HepG2 (cell line): ENCODE measurements around the gene NOCT. TPM values are rescaled to one million over a fixed set of nuclear protein-coding genes. Genes with fewer than 3 reads are reported as not detected.
A peak's percentile ranks its signal among the peaks of the same experiment; 100 is the strongest.

Experiments used
- BCL6 ChIP-seq: IDR thresholded peaks from 2 replicates; pipeline ENCODE4 v1.6.1; 2016; ENCODE audit warnings: missing genetic modification reagents, missing compliant biosample characterization
- KLF9 ChIP-seq: IDR thresholded peaks from 2 replicates; pipeline ENCODE4 v1.6.1; 2016; ENCODE audit warnings: low read depth
- RAD51 ChIP-seq: fragments of 450-650 bp; IDR thresholded peaks from 2 replicates; pipeline ENCODE4 v1.6.1; 2016; ENCODE audit warnings: borderline replicate concordance
- SP140L ChIP-seq: sonication (generic); formaldehyde crosslinking; IDR thresholded peaks from 2 replicates; pipeline ENCODE4 v1.4.0; 2020; ENCODE audit warnings: missing genetic modification reagents, borderline replicate concordance
- SP4 ChIP-seq: sonication (generic); formaldehyde crosslinking; IDR thresholded peaks from 2 replicates; pipeline ENCODE4 v1.8.1; 2023; ENCODE audit warnings: mild to moderate bottlenecking, missing genetic modification reagents
- TEAD3 ChIP-seq: optimal IDR thresholded peaks from 2 replicates; pipeline ENCODE3; 2016; ENCODE audit warnings: borderline replicate concordance
- ZFP36L1 ChIP-seq: sonication (generic); formaldehyde crosslinking; IDR thresholded peaks from 2 replicates; pipeline ENCODE4 v1.8.0; 2022; ENCODE audit warnings: mild to moderate bottlenecking, missing genetic modification reagents, moderate library complexity
- ZNF136 ChIP-seq: sonication (generic); formaldehyde crosslinking; IDR thresholded peaks from 2 replicates; pipeline ENCODE4 v1.8.1; 2022; ENCODE audit warnings: low read depth, mild to moderate bottlenecking, moderate library complexity, missing genetic modification reagents
- ZNF234 ChIP-seq: sonication (generic); formaldehyde crosslinking; conservative IDR thresholded peaks from 2 replicates; pipeline ENCODE4 v1.5.1; 2020; ENCODE audit warnings: mild to moderate bottlenecking, missing genetic modification reagents
- ZNF563 ChIP-seq: sonication (generic); formaldehyde crosslinking; IDR thresholded peaks from 2 replicates; pipeline ENCODE4 v1.8.0; 2022; ENCODE audit warnings: mild to moderate bottlenecking, moderate library complexity, missing genetic modification reagents
- ZSCAN9 ChIP-seq: IDR thresholded peaks from 2 replicates; pipeline ENCODE4 v1.6.1; 2016; ENCODE audit warnings: borderline replicate concordance
- polyA plus RNA-seq, 8 experiments: library from polyadenylated mRNA; depleted of rRNA in 3 of 8; stranded (reverse) in 7 of 8; unstranded in 1 of 8; fragments of >200 nt; fragmentation: Illumina TruSeq in 4 of 8; extraction: Trizol in 4 of 8; gene quantifications; 2 replicates each; pipeline versions ENCODE4 v1.2.1 to v1.2.3, GENCODE V29; 2011 to 2016; ENCODE audit warnings: low read depth in 4 of 8, missing spikeins in 1 of 8, mixed read lengths in 1 of 8; ENCODE audit not compliant: insufficient read depth in 1 of 8
- total RNA-seq, 5 experiments: library from RNA; depleted of rRNA; stranded (reverse); fragments of >200 nt; fragmentation: Illumina TruSeq; extraction: Trizol; gene quantifications; 2 replicates each; pipeline ENCODE4 v1.2.3, GENCODE V29; 2016; ENCODE audit warnings: low read depth in 1 of 5
- TF ChIP-seq, protein P1 (sequence below): sonication (generic); formaldehyde crosslinking; IDR thresholded peaks from 2 replicates; pipeline ENCODE4 v1.5.0; 2020; ENCODE audit warnings: mild to moderate bottlenecking, missing genetic modification reagents
- TF ChIP-seq, protein P2 (sequence below): sonication (generic); formaldehyde crosslinking; IDR thresholded peaks from 2 replicates; pipeline ENCODE4 v1.5.0; 2020; ENCODE audit warnings: missing genetic modification reagents
- TF ChIP-seq, protein P3 (sequence below): sonication (generic); formaldehyde crosslinking; IDR thresholded peaks from one replicate; pipeline ENCODE4 v1.5.1; 2020; ENCODE audit warnings: mild to moderate bottlenecking, missing genetic modification reagents; ENCODE audit errors: not compliant biosample characterization
- TF ChIP-seq, protein P4 (sequence below): sonication (generic); formaldehyde crosslinking; IDR thresholded peaks from 2 replicates; pipeline ENCODE4 v1.5.0; 2020; ENCODE audit warnings: missing genetic modification reagents

NOCT gene
- total and polyA plus RNA-seq, 2 of the 13 experiments (the other 11 are each of a cell fraction or from before 2014, with no cell fraction given), result 3.6 to 13.1 TPM

DNA sequence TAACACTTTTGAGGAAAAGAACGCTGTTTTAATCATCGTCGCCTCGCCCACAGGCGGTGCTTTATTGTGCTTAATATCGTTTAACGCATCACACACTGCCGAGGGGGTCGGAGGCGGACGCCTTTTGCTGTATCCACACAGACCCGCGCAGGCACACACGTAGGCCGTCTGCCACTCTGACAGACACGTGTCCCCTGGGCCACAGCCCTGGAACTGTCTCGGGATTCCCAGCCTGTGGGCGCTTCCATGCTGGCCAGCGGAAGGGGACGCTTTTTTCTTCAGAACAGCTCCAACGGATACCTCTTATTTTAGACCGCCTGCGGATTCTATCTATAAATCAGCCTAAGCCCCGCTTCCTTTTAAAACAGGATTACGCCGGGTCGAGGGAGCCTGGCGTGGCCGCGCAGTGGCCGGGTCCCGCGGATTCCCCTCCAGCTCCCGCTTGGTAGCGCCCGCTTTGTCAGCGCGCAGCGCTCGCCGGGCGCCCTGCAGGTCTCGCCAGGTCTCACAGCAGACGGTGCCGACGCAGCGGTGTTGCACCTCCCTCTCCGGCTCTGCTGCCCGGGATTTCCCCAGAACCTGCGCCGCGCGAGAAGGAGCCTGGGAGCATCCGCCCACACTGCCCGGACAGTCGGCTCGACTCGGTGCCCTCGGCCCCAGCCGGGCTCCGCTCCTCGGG lies at the start of gene NOCT (continued):
- TF ChIP-seq BCL6, result peak; percentile 21; the same call in 1 of the 2 replicates
- TF ChIP-seq, protein P1, sequence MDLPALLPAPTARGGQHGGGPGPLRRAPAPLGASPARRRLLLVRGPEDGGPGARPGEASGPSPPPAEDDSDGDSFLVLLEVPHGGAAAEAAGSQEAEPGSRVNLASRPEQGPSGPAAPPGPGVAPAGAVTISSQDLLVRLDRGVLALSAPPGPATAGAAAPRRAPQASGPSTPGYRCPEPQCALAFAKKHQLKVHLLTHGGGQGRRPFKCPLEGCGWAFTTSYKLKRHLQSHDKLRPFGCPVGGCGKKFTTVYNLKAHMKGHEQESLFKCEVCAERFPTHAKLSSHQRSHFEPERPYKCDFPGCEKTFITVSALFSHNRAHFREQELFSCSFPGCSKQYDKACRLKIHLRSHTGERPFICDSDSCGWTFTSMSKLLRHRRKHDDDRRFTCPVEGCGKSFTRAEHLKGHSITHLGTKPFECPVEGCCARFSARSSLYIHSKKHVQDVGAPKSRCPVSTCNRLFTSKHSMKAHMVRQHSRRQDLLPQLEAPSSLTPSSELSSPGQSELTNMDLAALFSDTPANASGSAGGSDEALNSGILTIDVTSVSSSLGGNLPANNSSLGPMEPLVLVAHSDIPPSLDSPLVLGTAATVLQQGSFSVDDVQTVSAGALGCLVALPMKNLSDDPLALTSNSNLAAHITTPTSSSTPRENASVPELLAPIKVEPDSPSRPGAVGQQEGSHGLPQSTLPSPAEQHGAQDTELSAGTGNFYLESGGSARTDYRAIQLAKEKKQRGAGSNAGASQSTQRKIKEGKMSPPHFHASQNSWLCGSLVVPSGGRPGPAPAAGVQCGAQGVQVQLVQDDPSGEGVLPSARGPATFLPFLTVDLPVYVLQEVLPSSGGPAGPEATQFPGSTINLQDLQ (CRISPR knock-in tag), result 0 out of 2 replicates have a peak, but pooled peaks have one; percentile 20
- TF ChIP-seq ZNF563 (CRISPR knock-in tag), result peak; percentile 82; the same call in 1 of the 2 replicates
- no peak for TF ChIP-seq ZNF136 (CRISPR knock-in tag)
- TF ChIP-seq, protein P2, sequence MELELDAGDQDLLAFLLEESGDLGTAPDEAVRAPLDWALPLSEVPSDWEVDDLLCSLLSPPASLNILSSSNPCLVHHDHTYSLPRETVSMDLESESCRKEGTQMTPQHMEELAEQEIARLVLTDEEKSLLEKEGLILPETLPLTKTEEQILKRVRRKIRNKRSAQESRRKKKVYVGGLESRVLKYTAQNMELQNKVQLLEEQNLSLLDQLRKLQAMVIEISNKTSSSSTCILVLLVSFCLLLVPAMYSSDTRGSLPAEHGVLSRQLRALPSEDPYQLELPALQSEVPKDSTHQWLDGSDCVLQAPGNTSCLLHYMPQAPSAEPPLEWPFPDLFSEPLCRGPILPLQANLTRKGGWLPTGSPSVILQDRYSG (CRISPR knock-in tag), result no peak
- peak; percentile 62 for TF ChIP-seq ZSCAN9 (CRISPR knock-in tag)
- no peak for TF ChIP-seq SP140L (CRISPR knock-in tag)
- peak; percentile 22; the same call in 1 of the 2 replicates for TF ChIP-seq ZFP36L1
- TF ChIP-seq, protein P3, sequence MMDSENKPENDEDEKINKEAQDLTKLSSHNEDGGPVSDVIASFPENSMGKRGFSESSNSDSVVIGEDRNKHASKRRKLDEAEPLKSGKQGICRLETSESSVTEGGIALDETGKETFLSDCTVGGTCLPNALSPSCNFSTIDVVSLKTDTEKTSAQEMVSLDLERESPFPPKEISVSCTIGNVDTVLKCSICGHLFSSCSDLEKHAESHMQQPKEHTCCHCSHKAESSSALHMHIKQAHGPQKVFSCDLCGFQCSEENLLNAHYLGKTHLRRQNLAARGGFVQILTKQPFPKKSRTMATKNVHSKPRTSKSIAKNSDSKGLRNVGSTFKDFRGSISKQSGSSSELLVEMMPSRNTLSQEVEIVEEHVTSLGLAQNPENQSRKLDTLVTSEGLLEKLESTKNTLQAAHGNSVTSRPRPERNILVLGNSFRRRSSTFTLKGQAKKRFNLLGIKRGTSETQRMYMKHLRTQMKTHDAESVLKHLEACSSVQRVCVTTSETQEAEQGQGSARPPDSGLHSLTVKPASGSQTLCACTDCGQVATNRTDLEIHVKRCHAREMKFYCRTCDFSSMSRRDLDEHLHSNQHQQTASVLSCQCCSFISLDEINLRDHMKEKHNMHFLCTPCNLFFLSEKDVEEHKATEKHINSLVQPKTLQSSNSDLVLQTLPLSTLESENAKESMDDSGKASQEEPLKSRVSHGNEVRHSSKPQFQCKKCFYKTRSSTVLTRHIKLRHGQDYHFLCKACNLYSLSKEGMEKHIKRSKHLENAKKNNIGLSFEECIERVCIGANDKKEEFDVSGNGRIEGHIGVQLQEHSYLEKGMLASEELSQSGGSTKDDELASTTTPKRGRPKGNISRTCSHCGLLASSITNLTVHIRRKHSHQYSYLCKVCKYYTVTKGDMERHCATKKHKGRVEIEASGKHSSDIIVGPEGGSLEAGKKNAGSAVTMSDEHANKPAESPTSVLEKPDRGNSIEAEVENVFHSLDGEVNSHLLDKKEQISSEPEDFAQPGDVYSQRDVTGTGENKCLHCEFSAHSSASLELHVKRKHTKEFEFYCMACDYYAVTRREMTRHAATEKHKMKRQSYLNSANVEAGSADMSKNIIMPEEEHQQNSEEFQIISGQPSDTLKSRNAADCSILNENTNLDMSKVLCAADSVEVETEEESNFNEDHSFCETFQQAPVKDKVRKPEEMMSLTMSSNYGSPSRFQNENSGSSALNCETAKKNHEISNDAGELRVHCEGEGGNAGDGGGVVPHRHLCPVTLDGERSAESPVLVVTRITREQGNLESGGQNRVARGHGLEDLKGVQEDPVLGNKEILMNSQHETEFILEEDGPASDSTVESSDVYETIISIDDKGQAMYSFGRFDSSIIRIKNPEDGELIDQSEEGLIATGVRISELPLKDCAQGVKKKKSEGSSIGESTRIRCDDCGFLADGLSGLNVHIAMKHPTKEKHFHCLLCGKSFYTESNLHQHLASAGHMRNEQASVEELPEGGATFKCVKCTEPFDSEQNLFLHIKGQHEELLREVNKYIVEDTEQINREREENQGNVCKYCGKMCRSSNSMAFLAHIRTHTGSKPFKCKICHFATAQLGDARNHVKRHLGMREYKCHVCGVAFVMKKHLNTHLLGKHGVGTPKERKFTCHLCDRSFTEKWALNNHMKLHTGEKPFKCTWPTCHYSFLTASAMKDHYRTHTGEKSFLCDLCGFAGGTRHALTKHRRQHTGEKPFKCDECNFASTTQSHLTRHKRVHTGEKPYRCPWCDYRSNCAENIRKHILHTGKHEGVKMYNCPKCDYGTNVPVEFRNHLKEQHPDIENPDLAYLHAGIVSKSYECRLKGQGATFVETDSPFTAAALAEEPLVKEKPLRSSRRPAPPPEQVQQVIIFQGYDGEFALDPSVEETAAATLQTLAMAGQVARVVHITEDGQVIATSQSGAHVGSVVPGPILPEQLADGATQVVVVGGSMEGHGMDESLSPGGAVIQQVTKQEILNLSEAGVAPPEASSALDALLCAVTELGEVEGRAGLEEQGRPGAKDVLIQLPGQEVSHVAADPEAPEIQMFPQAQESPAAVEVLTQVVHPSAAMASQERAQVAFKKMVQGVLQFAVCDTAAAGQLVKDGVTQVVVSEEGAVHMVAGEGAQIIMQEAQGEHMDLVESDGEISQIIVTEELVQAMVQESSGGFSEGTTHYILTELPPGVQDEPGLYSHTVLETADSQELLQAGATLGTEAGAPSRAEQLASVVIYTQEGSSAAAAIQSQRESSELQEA (CRISPR knock-in tag), result no peak
- TF ChIP-seq, protein P4, sequence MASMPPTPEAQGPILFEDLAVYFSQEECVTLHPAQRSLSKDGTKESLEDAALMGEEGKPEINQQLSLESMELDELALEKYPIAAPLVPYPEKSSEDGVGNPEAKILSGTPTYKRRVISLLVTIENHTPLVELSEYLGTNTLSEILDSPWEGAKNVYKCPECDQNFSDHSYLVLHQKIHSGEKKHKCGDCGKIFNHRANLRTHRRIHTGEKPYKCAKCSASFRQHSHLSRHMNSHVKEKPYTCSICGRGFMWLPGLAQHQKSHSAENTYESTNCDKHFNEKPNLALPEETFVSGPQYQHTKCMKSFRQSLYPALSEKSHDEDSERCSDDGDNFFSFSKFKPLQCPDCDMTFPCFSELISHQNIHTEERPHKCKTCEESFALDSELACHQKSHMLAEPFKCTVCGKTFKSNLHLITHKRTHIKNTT (CRISPR knock-in tag), result no peak
- TF ChIP-seq KLF9 (CRISPR knock-in tag), result 0 out of 2 replicates have a peak, but pooled peaks have one; percentile 48
- TF ChIP-seq RAD51, result no peak
- peak; percentile 92 for TF ChIP-seq ZNF234 (CRISPR knock-in tag)
- peak; percentile 45; the same call in 1 of the 2 replicates for TF ChIP-seq SP4 (CRISPR knock-in tag)
- TF ChIP-seq TEAD3, result peak; percentile 21
